Fibroblast of skin of right biceps (primary cell): ENCODE data around the gene KCNIP2.

Source experiments
- DNase-seq: peaks from one replicate; pipeline ENCODE4 v3.0.0-alpha.2; 2013

KCNIP2 gene

GRCh38 chr10:101781655-101781983 lies 62.0 kb downstream of the KCNIP2 start:
- no peak for DNase-seq

DNA sequence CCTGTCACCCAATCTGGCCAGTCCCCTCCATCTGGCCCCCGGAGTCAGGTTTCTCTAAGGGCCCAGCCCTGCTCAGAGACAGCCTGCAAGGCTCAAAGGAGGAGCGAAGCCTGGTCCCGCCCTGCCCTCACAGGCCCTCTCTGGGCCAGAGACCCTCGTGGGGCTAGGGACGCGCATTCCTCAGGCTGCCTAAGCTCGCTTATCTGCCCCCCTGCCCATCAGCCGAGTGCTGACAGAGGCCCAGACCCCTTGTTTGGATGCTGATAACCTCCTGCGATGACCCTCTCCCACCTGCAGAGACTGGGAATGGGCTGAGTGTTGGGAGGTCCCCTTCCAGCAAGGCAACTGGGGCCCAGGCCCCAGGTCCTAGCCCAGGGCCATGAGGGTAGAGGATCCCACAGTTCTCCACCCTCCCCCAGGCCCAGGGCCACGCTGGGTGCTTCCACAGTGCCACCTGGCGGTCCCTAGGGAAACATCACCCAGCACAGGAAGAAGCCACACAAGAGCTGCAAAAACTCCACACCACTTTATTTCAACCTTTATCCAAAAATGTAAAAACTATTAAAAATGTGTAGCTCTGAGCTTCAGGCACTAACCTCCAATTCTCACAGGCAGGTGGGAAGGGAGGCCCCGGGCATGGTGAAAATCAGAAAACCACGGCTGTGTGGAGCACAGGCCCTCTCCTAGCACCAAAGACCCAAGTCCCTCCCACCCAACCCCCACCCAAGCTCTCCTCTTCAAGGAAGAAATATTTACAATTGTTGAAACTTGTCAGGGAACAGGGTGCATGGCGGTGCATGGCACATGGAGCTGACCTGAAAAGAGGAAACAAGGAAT lies 62.6 kb downstream of the KCNIP2 start:
- DNase-seq, result peak; percentile 64

DNA sequence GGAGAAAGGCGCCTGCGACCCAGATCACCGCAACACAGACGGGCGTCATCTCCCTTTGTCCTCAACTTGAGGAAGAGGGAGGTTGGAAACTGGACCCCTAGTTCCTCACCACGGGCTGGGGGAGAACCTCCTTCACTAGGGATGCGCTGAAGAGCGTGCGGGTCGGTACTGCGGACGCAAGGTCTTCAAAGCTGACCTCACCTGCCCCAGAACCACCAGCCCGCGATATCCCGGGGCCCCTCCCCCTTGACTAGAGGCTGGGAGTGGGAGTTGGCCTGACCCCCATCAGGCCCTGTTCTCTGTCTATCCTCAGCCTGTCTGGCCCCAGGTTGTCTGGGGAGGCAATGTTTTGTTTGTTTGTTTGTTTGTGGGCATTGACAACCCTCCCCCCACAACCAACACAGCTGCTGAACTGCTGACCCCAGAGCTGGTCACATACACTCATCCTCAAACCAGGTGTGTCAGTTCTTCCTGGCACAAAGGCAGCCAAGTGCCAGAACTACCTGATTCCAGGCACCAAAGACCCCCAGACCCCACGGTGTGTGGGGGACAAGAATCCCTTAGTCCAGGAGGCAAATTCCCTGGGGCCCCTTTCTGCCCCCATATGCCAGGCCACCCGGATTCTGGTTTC lies 63.3 kb downstream of the KCNIP2 start:
- no peak for DNase-seq

GRCh38 chr10:101779544-101780186 lies 63.9 kb downstream of the KCNIP2 start:
- DNase-seq, result peak; percentile 59

DNA sequence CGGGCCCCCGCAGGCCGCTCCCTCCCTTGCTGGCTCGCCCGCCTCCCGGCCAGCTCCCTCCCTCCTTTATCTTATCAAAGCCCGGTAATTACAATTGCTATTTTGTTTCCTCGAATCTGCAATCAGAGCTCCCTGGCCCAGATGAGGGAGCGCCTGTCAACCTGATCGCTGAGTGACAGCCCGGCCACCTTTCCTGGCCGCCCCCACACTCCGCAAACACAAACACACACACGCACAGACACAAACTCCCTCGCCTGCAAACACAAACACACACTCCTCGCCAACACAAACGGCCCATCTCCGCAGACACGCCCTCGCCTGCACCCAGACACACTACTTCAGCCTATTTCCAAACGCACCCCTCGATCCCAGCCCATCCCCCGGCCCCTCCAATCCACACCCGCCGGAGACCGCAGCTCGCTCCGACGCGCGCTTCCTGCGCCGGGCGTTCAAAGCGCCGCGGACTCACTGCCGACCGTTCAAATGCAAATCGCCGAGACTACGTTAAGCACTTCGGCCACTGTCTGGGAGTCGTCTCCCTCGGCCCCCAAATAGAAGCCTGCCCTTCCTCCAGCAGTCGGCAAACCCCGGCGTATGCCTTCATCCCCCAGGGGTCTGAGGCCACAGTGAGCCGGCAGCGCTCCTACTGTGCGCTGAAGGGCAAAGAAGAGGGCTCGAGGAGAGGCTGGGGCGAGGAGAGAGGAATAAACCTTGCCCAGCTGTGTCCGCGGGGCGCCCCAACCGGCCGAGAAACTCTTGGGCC lies 64.6 kb downstream of the KCNIP2 start:
- peak; percentile 10 for DNase-seq

DNA sequence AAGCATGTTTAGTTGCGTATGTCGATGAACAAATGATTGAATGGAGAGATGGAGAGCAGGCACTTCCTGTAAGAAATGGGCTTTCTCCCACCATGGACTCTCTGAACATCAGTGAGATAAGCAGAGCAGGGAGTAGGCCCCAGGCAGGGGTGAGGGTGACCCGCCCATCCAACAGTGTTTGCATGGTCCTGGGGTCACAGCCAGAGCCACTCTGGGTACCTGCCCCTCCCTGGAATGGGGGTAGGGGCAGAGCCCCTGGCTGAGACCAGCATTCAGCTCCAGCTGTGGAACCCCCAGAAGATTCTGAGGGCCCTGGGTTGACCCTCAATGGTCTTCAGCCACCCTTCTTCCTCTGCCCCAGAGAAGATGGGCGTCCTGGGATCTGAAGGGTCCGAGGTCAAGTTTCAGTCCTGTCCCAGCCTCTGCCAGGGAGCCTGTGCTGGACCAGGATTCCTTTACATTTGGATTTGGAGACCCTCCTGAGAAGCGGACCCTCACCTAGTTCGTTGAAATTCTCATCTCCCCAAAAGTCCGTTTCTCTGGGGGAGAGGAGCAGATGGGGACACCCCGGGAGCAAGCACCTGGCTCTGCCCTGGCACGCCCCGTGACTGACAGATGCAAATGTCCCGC lies 65.3 kb downstream of the KCNIP2 start:
- DNase-seq, result no peak

GRCh38 chr10:101777619-101778145 lies 65.9 kb downstream of the KCNIP2 start:
- DNase-seq, result no peak

DNA sequence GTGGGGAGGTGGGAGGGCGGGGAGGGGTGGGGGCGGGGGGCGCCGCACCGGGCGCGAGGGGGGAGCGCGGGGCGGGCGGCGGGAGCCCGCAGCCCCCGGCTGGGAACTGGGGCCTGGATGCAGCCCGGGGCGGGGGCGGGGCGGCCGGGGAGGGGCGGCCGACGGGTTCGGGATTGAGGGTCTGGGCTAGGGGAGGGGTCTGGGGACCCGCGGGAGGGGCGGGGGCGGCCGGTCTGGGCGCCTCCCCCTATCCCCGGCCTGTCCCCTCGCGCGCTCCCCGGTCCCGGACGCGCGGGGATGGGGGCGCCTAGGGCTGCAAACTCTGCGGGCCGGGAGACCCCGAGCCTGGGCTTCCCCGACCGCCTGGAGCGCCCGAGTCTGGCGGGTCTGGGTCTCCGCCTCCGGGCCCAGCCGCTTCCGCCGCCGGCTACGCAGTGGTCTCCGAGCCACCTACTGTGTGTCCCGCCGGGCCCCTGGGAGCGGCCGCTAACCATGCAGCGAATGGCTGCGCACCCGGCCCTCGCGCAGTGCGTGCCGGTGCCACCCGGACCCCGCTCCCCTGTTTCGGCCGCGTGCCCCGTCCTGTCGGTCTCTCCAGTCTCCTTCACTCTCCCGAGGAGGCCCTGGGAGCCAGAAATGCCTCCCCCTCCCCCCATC lies 67.3 kb downstream of the KCNIP2 start:
- DNase-seq, result no peak
